ENCODE results near the gene RNF207.

The RNF207 gene

GRCh38 chr1:6175411-6175828 is 30.5 kb upstream of the RNF207 start:
- DNase-seq, result no peak

DNA sequence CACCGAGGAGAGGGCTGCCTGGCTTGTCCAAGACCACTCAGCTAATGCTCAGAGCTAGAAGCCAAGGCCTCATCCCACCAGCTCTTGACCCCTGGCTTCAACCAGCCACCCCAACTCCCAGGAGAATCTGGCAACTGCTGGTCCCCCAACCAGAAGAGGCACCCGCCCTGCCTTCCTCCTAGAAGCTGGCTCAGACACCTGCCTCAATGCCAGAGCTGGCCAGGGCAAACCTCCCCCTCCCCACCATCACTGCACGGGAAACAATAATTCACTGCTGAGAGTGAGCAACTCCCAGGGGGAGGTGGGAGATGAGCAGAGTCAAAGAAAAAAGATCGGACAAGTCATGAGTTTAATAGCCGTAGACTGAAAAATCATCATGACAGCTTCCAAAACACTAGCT is 29.1 kb upstream of the RNF207 start:
- DNase-seq, result no peak

DNA sequence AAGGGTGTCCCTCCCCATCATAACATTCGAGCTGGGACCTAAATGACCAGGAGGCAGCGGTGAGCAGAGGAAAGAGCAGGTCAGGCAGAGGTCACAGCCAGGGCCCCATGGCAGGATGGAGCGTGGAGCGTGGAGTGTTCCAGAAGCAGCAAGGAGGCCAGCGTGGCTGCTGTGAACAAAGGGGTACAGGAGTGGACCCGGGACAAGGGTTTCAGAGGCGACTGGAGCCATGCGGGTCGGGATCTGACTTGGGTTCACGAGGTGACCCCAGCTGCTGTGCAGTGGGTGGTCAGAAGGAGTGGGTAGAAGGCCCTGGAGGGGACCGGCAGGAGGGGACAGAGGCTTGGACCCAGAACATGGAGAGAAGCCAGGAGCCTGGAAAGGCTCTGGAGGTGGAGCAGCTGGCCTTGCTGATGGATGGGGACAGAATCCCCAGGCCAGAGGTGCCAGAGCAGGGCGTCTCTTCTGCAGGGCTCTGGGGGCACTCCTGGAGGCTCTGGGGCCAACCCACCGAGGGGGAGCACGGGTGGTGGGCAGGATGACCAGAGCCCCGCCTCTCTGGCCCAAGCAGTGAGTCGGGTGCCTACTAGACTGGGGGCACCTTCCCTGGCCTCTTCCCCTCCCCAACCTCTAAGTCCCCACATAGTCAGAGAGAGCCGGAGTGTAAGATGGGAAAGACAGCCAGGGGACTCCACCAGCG is 28.1 kb upstream of the RNF207 start:
- no peak for DNase-seq

DNA sequence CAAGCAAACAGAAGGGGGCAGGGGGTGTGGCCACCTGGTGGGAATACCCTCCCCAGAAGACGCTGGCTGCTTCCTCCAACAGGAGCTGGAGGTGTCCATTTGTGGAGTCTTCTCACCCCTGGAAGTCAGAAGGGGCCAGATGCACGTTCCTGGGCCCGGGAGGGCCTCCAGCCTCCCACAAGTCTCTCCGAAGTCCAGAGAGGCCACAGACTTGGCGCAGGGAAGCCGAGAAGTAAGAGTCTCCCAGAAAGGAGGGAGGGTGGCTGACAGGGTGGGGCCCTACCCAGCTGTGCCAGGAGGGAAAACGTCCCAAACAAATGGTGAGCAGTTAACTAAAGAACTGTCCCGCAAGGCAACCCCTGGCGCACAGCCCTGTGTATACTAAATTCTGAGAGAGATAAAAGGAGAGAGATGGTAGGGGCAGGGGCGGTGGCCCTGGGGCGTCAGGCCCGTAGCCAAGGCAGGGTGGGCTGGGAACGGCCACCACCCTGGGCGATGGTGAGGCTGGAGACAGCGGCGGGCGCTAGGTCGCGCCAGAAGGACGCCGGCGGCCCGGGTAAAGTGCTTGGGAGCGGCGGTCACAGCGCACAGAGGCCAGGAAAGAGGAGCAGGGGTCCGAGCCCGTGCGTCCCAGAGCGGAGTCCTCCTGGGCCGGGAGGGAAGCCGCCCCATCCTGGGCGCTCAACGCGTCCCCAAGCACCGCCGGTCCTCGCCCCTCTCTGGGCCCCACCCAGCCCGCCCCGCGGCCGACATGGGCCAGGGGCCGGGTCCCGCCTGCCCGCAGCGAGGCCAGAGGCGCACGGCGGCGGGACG is 27.0 kb upstream of the RNF207 start:
- no peak for DNase-seq

GRCh38 chr1:6179564-6180175 is 26.2 kb upstream of the RNF207 start:
- no peak for DNase-seq

- no peak for DNase-seq
Observed at GRCh38 chr1:6180268-6180706, 25.6 kb upstream of the RNF207 start, which contains the start of gene CHD5. TSS of gene CHD5 (minus strand) at chr1:6180321. CDS start at chr1:6180023, 298 bp downstream.

DNA sequence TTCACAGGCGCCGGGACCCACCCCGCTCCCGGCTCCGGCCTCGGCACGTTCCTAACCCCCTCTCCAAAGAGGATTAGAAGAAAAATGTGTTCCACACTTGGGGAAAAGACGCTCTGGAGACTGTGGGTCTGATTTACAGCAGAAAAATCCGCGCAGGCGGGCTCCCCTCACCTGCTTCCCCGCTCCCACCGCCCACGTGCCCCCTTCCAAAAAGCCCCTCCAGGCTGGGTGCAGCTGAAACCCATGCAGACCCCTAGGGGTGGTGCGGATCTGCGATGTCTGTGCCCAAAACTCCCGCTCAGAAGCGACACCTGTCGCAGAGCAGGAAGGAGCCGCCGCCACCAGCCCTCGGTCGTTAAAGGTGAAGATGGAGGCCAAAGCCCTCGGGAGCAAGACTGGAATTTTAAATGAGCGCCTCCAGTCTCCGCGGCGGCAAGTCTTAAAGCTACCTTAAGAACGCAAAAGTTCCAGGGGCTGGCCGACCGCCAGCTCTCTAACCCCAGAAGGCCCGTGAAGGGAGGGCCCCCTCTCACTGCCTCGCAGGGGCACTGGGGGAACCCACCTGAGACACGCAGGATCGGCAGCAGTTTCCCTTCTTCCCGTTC is 25.1 kb upstream of the RNF207 start:
- no peak for DNase-seq

- DNase-seq, result no peak
Observed at GRCh38 chr1:6181347-6181770, 24.6 kb upstream of the RNF207 start.

DNA sequence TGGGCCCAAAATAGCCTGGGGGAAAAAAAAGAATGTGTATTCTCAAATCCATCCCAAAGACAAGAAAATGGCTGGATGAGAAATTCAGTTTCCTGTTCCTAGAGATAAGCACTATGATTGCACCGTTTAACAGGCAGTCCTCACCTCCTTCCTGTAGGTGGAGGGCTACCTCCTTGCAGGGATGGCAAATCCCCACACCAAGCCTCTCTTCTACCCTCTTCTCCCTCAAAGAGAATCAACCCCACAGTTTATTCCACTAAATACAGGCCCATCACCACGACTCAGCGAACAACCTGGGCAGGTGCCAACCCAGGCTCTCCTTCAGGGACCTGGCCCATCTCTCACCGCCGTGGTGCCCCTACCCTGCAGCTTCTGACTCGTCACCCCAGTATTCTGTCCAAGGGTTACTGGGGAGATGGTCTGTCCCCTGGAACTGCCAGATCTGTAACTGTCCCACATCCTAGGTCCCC is 22.4 kb upstream of the RNF207 start:
- no peak for DNase-seq

DNA sequence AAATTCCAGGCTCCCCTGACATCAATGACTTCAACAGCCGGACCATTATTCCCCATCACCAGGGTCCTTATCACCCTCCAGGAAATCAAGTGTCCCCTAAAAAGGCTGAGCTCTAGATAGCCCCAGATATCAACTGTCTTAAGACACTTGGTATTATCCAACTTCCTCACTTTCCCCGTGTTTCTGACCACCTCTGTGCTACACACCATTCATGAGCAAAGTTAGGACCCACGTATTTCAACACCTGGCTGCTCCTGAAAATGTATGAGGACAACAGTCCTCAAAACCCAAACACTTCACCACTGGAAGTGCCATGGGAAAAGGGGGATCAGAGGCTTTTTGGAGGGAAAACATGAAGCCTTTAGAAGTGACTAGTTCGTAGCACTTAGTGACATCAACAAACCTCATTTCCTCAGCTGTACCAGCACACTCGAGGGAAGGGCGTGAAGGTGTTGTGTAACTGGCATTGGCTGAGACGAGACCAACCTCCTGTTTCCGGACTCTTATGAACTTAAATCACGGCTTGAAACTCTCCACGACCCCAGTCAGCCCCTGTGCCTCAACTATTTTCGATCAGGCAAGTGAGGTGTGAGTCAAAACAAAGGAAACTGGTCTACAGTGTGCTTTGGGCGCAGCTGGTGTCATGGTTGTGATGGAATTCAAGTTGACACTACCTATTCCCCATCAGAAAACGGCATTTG is 21.7 kb upstream of the RNF207 start:
- DNase-seq, result no peak

- DNase-seq, result no peak
Observed at GRCh38 chr1:6185151-6185550, 20.8 kb upstream of the RNF207 start.

DNA sequence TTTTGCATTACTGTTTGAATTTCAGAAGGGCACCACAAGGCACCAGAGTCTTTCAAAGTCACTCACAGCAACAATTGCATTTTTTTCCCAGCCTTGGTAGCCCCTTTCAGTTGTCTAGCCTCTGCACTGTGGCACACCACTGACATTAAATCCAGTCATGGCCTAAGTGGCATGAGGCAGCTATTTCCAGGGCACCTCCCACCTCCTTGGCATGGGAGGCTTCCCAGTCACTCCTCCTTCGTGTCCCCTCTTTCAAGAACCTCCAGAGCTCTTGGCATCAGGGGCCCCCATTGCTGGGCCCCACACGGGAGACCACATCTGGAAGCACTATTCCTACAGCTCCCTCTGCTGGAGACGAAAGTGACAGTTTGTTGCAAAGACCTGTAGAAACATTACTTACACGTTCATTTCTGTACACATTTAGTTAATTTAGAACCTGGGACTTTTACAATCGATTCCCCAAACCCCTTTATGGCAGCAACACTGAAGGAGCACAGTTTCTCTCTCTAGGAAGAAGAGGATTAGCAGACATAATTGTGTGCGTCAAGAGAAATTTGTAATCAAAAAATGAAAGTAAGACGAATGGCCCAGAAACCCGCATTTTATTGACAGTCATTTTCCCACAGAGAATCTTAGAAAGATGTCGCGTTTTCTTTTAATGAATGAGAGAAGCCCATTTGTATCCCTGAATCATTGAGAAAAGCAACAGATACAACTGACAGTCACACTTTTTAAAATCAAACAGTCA is 20.1 kb upstream of the RNF207 start:
- no peak for DNase-seq

- DNase-seq, result no peak
Observed at GRCh38 chr1:6188466-6188865, 17.5 kb upstream of the RNF207 start.

DNA sequence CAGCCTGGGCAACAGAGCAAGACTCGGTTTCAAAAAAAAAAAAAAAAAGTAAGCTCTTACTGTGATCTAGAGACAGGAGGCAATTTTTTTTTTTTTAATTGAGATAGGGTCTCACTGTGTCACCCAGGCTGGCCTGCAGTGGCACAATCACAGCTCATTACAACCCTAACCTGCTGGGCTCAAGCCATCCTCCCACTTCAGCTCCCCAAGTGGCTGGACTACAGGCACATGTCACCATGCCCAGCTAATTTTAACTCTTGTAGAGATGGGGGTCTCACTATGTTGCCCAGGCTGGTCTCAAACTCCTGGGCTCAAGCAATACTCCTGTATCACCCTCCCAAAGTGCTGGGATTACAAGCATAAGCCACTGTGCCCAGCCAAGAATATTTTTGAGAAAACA is 14.0 kb upstream of the RNF207 start:
- no peak for DNase-seq

- DNase-seq, result no peak
Observed at GRCh38 chr1:6197746-6198427, 8.0 kb upstream of the RNF207 start.

DNA sequence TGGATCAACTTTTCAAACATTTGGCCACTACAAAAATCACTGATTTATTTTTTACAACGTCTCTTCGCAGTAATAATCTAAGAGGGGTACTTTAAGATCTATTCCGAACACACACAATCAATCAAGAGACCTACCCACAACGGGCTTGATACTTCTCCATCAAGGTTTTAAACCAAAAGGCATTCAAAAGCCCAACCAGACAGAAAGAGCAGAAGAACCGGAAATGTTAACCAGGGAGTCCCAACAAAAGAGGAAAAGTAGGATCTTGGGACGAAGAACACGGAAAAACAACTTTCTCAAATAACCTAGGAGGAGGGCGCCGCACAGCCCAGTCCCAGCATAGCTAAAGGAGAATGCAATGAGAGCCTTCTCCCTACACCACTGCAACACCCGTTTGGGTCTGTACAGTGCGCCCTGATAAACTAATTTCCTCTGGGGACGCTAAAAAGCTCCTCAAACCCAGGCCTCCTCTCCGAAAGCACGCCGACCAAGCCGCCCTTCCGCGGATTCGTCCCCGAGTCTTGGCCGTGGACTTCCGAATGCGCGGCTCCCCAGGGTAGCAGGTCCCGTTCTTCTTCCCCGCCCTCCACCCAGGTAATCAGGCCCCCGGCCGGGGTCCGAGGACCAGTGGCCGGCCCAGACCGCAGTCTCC is 7.1 kb upstream of the RNF207 start:
- no peak for DNase-seq

DNA sequence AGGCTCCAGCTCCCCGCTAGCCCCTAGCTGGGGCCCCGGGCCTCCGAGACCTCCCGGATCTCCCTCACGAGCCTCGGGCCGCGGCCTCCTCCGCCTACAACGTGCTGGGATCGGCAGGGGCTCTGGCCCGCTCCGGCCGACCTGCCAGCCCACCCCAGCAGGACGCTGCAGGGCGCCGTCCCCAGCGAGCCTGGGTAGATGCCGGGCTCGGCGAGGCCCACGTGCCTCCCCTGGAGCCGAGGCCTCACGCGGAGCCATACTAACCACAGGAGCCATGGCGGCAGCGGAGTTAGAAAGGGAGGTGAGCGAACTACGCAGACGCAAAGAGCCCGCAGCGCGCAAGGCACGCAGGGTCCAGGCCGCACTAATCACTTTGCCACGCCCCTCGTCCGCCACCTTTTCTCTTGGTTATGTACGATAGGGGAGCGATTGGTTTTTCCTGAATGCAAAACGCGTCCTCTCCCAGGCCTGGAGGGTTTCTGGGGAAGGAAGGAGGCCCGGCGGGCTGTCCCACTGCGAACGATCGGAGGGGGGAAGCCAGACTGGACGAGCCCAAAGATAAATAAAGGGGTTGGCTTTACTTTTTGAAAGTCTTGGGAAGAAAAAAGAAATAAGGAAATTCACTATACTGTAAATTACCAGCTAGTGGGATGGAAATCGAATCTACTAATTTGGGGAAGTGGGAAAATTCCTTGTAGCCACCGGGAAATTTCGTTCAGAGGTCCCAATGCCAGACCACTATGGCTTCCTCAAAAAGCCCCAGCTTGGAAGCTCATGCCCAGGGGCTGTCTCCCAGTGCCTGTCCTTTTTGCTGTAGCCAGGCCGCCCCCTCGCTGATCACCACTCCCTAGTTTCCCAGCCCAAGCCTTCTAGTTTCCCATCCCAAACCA is 6.4 kb upstream of the RNF207 start, which contains the start of gene RPL22:
Gene RPL22, minus strand, starts transcription at position 298 of the 890 bp plus-strand sequence. Its CDS starts 22 bp downstream, at position 276.
- DNase-seq, result peak; percentile 83 to 95 (median 94)

DNA sequence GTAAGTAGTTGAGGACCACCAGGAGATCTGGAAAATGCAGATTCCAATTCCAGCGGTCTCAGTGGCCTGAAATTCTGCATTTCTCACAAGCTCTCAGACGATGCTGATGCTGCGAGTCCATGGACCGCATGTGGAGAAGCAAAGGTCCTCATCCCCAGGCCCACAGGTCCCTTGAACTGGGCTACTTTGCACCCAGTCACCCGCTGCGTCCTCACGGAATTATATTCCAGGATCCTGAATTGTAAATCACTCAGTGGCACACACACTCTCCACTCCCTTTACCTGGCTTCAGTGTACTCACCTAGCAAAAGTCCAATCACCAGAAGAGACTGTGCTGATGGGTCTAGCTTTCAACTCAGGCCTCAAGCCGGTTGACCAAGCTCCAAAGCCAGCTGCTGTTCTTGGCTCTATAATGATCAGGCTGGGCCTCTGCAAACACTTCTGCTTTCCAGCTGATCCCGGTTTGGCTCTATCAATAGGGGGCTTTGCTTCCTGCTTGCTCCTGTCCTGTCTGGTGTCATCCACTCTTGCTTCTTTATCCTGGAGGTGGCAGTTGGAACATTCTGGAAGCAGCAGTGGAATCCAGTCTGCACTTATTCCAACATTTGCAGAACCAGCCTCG is 5.6 kb upstream of the RNF207 start:
- no peak for DNase-seq

GRCh38 chr1:6202256-6202655 is 3.7 kb upstream of the RNF207 start:
- no peak for DNase-seq

All from activated naive CD4-positive, alpha-beta T cell (primary cell).